Measurements from ENCODE around the gene DLG2. TPM values are rescaled to one million over a fixed set of nuclear protein-coding genes. Genes with fewer than 3 reads are reported as not detected.

Gene DLG2
- total and polyA plus RNA-seq, 2 donors (not counting 3 experiments of a cell fraction or from before 2014, with no cell fraction given), result 0.15 to 1.1 TPM

GRCh38 chr11:85257837-85258236, 369.3 kb downstream of the DLG2 start:
- Histone ChIP-seq H3K9me1 (replicated peaks; ENCODE audit: control insufficient read depth, extremely low read depth, insufficient read depth, low read length) (no peaks in the 10 kb centered on the region), H3K27ac (ENCODE audit: insufficient read depth, low read depth, low read length) (no peak overlapping the region), H3K4me1 (ENCODE audit: control insufficient read depth, extremely low read depth, insufficient read depth, low read length) (no peaks in the 10 kb centered on the region), H3K4me2 (ENCODE audit: insufficient read depth, low read length) (no peak overlapping the region), H3K4me3 (replicated peaks in 1 of 3; ENCODE audit: insufficient read depth in 1 of 3, low read depth in 1 of 3, low read length in 3 of 3) (no peak overlapping the region), H3K27me3 (ENCODE audit: control insufficient read depth in 2 of 2, insufficient read depth in 2 of 2, low read length in 2 of 2) (no peaks in the 10 kb centered on the region), H3K36me3 (ENCODE audit: control insufficient read depth in 2 of 2, extremely low read depth in 1 of 2, insufficient read depth in 2 of 2, low read length in 2 of 2) (no peaks in the 10 kb centered on the region), H3K9me3 (replicated peaks; ENCODE audit: control insufficient read depth, insufficient read depth, low read length) (no peaks in the 10 kb centered on the region), H4K20me1 (replicated peaks; ENCODE audit: control insufficient read depth, extremely low read depth, insufficient read depth, low read length) (no peaks in the 10 kb centered on the region), H2AFZ (ENCODE audit: low read depth, low read length) (no peak overlapping the region), H3K9ac (replicated peaks; ENCODE audit: extremely low read depth, insufficient read depth, low read length) (no peak overlapping the region), H3K79me2 (ENCODE audit: control insufficient read depth, insufficient read depth, low read length) (no peaks in the 10 kb centered on the region)
- ChIA-PET CTCF (no interaction called here), POLR2A (no interaction called here)
- TF ChIP-seq POLR2A (IDR thresholded peaks at IDR 0.05; ENCODE audit: low read depth, low read length) (no peak), EZH2 (IDR thresholded peaks at IDR 0.05; ENCODE audit: borderline replicate concordance, low read depth, low read length, severe bottlenecking) (no peak), GATA2 (IDR thresholded peaks at IDR 0.05; ENCODE audit: insufficient read depth, insufficient read length, low read depth, low read length) (no peak), POLR2AphosphoS5 (IDR thresholded peaks at IDR 0.05; ENCODE audit: insufficient read depth, low read depth, low read length) (no peak), MYC (IDR thresholded peaks at IDR 0.05; ENCODE audit: low read depth, low read length) (no peak), FOS (IDR thresholded peaks at IDR 0.05; ENCODE audit: borderline replicate concordance, insufficient read depth, low read length) (no peak), JUN (IDR thresholded peaks at IDR 0.05; ENCODE audit: borderline replicate concordance, insufficient read depth, insufficient read length, low read depth) (no peak), MAX (IDR thresholded peaks at IDR 0.05; ENCODE audit: insufficient read depth, insufficient read length) (no peak)
- TF ChIP-seq, protein P1, sequence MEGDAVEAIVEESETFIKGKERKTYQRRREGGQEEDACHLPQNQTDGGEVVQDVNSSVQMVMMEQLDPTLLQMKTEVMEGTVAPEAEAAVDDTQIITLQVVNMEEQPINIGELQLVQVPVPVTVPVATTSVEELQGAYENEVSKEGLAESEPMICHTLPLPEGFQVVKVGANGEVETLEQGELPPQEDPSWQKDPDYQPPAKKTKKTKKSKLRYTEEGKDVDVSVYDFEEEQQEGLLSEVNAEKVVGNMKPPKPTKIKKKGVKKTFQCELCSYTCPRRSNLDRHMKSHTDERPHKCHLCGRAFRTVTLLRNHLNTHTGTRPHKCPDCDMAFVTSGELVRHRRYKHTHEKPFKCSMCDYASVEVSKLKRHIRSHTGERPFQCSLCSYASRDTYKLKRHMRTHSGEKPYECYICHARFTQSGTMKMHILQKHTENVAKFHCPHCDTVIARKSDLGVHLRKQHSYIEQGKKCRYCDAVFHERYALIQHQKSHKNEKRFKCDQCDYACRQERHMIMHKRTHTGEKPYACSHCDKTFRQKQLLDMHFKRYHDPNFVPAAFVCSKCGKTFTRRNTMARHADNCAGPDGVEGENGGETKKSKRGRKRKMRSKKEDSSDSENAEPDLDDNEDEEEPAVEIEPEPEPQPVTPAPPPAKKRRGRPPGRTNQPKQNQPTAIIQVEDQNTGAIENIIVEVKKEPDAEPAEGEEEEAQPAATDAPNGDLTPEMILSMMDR (IDR thresholded peaks at IDR 0.05; ENCODE audit: extremely low read depth in 1 of 2, insufficient read depth in 1 of 2, low read depth in 1 of 2, low read length in 2 of 2), result no peak
- no TSS peak for BruUV-seq (replicated peaks)
- FAIRE-seq (no peak), DNase-seq (ENCODE audit: low read depth, low spot score) (no peak)
- dilution Hi-C loops (cut with MboI; ENCODE audit: extremely low pct_ligation_motif_present, low sequenced_read_pairs), result no loop called here
- intact Hi-C loops (cut with micrococcal nuclease), result no loop called here
